Stimulated activated CD4-positive, alpha-beta T cell treated with anti-CD3 and anti-CD28 coated beads, Interleukin-1b, Interleukin-23, amount 100 ng/mL, for 48 hours (primary cell): ENCODE results near the gene SLC1A2.
A peak's percentile ranks its signal among the peaks of the same experiment; 100 is the strongest.

Experiments
- DNase-seq: peaks from one replicate; pipeline ENCODE4 v3.0.0-alpha.2; 2020

The SLC1A2 gene

GRCh38 chr11:35347921-35348331, 71.4 kb downstream of the SLC1A2 start:
- no peak for DNase-seq

GRCh38 chr11:35347173-35347878, 72.0 kb downstream of the SLC1A2 start:
- DNase-seq = no peak

DNA sequence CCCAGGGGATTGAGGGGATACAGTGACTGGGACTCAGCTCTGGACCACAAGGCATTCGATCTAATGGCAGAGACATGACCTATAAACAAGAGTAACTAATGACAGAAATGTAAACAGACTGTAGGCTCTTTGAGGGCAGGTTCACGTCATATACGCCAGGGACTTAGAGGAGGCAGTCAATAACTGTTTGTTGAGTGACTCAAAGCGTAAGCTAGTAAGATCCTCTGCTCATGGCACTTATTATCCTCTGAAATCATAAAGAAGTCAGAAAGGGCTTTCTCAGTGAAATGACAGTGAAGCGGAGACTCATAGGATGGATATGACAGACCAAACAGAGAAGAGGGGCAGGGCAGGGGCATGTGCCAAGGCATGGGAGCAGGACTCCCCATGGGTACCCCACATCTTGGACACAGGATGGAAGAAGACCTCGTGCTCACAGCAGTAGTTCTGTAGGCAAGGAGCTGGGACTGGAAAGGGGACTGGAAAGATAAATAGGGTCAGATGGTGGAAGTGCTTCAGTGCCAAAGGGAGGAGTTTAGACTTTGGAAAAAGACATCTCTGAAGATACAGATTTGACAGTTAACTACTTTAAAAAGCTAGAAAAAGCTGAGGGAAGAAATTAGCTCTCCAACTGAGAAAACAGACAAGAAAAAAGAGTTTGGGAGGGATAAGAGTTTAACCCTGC, 72.7 kb downstream of the SLC1A2 start:
- no peak for DNase-seq

GRCh38 chr11:35344681-35345574, 74.4 kb downstream of the SLC1A2 start:
- DNase-seq = no peak

- DNase-seq = peak; percentile 55
Observed at GRCh38 chr11:35343033-35343598, 76.2 kb downstream of the SLC1A2 start.

GRCh38 chr11:35340715-35341114, 78.6 kb downstream of the SLC1A2 start:
- no peak for DNase-seq

- no peak for DNase-seq
Observed at GRCh38 chr11:35340071-35340470, 79.3 kb downstream of the SLC1A2 start.

GRCh38 chr11:35338921-35339320, 80.4 kb downstream of the SLC1A2 start:
- DNase-seq = no peak

DNA sequence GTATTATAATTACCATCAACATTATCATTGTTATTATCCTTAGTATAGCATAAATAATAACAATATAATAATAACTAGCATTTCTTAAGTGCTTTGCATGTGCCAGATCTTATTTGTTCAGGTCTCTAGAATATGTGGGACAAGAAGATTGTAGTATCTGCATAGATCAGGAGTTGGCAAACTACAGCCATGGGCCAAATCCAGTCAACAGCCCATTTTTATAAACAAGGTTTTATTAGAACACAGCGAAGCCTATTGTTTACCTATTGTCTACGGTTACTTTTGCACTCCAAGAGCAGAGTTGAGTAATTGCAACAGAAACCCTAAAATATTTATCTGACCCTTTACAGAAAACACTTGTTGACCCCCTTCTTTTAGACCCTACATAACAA, 81.4 kb downstream of the SLC1A2 start:
- DNase-seq = no peak

DNA sequence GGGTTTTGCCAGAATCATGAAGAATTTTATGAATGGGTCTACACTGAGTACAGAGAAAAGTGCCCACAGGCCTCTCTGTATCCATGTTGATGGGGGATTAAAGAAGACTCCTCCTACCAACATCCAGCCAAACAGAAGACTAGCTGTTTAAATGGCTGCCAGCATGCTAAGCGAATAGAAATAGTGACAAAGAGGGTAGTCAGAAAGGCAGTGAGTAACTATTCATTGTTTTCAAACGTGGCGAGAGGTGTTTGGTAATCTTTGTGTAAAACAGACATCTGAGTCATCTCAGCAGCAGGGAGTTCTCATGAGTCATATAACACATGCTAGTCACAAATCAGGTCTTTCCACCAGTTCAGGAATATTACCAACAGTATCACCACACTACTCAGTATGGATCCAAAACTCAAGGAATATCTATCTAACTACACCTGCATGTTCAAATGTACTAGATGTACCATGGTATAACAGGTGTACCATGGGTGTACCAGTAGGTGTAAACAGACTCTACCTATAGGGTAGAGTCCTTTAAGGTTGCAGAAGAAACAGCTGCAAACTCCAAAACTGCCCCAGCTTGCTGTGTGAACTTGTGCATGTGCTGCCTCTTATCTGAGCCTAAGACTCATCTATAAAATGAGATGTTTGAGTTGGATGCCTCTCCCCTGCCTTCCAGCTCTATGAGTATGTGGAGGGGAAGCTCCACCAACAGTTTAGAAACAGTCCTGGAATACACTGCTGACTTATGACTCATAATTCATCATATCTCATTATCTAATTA, 82.0 kb downstream of the SLC1A2 start:
- DNase-seq = peak; percentile 40

- DNase-seq = no peak
Observed at GRCh38 chr11:35336726-35337125, 82.6 kb downstream of the SLC1A2 start.

DNA sequence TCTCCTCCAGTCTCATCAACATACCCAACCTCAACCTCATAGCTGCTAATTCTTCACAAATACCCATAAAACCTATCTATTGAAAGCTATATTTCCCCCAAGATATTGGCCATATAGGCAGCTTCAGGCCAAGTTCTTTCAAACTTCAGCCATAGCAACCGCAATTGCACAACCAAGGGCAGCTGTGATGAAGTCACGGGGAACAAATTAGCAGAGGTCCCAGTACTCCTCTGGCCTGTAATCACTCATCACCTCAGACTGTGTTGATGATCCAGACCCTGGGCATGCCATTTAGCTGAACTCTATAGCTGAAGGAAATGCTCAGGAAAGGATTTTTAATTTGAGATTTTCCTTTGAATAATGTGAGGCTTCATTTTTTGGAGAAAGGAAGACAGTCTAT, 84.1 kb downstream of the SLC1A2 start:
- DNase-seq = no peak

GRCh38 chr11:35334385-35335090, 84.8 kb downstream of the SLC1A2 start:
- no peak for DNase-seq

- no peak for DNase-seq
Observed at GRCh38 chr11:35332524-35332923, 86.8 kb downstream of the SLC1A2 start.

DNA sequence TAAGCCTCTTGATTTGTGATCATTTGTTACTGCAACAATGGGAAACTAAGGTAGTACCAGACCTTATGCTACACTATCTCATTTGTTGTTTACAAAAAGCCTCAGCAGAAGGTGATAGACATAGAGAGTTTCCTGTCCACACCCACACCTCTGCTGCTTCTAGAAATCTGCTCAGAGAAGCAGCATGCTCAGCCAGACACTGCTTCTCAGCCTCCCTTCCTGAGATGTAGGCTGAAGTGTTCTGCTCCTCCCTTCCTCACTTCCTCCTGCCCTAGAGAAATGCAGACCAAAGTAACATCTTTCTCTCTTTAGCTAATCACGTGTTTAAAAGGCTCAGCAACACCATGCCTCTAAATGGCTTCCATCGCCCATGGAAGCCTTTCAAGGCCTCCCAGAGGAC, 88.4 kb downstream of the SLC1A2 start:
- no peak for DNase-seq

DNA sequence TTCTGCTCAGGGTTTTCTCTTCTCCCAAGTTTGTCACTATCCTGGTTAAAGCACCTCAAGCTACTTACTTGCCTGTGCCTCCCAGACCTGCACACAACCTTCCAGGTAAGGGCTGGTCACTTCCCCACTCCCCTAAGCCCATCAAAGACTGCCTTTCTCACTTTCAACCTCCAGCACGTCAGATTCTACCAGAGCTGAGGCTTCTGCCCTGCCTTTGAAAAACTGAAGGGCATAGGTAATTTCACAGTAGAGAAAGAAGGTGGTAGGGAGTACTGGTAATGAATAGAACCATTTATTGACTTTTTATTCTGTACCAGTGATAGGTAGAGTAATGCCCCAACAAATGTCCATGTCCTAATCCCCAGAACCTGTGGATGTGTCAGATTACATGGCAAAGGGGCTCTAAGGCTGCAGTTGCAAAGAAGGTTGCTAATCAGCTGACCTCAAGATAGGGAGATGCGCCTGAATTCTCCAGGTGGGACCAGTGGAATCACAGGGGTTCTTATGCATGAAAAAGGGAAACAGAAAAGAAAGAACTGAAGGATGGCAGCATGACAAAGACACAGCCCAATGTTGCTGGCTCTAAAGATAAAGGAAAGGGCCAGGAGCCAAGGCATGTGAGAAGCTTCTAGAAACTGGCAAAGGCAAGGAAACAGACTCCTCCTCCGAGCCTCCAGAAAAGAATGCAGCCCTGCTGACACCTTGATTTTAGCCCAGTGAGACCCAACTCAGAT, 89.0 kb downstream of the SLC1A2 start:
- no peak for DNase-seq

- DNase-seq = no peak
Observed at GRCh38 chr11:35327829-35328228, 91.5 kb downstream of the SLC1A2 start.

DNA sequence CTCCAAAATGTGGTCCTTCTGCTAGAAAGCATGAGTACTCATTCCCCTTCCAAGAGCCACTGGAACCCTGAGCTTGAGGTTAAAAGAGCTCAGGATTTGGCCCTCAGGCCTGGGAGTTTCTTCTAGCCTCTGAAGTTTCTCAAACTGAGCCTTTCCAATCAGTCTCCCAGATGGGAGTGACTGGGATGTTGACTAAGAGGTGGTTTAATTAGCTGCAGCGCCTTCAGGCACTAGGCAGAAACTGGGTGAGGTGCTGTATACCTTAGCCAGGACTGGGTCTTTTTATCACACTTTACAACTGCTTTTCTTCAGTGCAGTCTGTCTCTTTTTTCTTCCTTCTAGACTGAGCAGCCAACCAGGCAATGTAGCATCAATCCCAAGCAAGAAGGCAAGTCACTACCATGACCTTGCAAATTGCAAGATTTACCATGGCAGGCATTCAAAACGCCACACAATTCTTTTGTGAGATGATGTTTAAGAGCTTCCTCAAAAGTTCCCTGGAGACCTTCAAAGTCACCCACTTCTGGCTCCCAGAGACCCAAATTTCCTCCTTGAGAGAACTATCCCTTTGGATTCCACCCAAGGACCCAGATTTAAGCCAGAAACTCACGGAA, 93.0 kb downstream of the SLC1A2 start:
- DNase-seq = no peak

GRCh38 chr11:35324981-35325380, 94.4 kb downstream of the SLC1A2 start:
- no peak for DNase-seq

- DNase-seq = no peak
Observed at GRCh38 chr11:35324183-35324886, 95.0 kb downstream of the SLC1A2 start.
